HEK293 (cell line): ENCODE results near the gene MYCBPAP.

Experiments
- CTCF ChIA-PET: fragments of 350-600 bp; formaldehyde crosslinking; extraction: SDS; loops from one replicate; lab custom pipeline; 2021; ENCODE audit warnings: antibody characterized with exemption; lab: Yijun Ruan, JAX
- POLR2A ChIA-PET: fragments of 300-600 bp; formaldehyde crosslinking; extraction: SDS; loops from one replicate; lab custom pipeline; 2020; ENCODE audit warnings: antibody characterized with exemption, inconsistent platforms; lab: Yijun Ruan, JAX
- H3K27ac ChIP-seq: fragments of 200-500 bp; sonication (Bioruptor generic); 2 replicates; pipeline ENCODE4 v1.5.1; 2014; ENCODE audit warnings: low read depth, low read length, control low read depth, inconsistent platforms; ENCODE audit errors: extremely low read depth
- H3K36me3 ChIP-seq, 2 experiments: fragments of 200-500 bp in 1 of 2; sonication (Bioruptor generic) in 1 of 2; 1 replicate in 1 of 2; 2 replicates in 1 of 2; pipeline ENCODE4 v1.5.1; 2014 to 2017; ENCODE audit warnings: inconsistent platforms in 2 of 2, low read length in 2 of 2; ENCODE audit not compliant: control insufficient read depth in 2 of 2, insufficient read depth in 1 of 2
- H3K4me1 ChIP-seq: fragments of 200-500 bp; sonication (Bioruptor generic); 2 replicates; pipeline ENCODE4 v1.5.1; 2014; ENCODE audit warnings: mild to moderate bottlenecking, low read length, inconsistent platforms; ENCODE audit not compliant: control insufficient read depth, insufficient read depth
- H3K4me3 ChIP-seq: 2 replicates; pipeline ENCODE4 v1.5.1; 2011; ENCODE audit warnings: low read depth, mild to moderate bottlenecking, control low read depth, low read length, moderate library complexity
- H3K9me3 ChIP-seq: fragments of 200-500 bp; sonication (Bioruptor generic); 2 replicates; pipeline ENCODE4 v1.5.1; 2014; ENCODE audit warnings: low read depth, low read length, inconsistent platforms; ENCODE audit not compliant: control insufficient read depth, insufficient read depth
- FEZF1 ChIP-seq: fragments of 450-650 bp; formaldehyde crosslinking; IDR thresholded peaks from 2 replicates; pipeline ENCODE4 v1.5.1; 2016; ENCODE audit warnings: missing biosample characterization, missing genetic modification characterization
- HIC1 ChIP-seq: fragments of 450-650 bp; formaldehyde crosslinking; IDR thresholded peaks from 2 replicates; pipeline ENCODE4 v1.5.1; 2016; ENCODE audit warnings: missing biosample characterization, missing genetic modification characterization
- HOXA7 ChIP-seq: sonication (generic); formaldehyde crosslinking; IDR thresholded peaks from 2 replicates; pipeline ENCODE4 v1.8.1; 2022; ENCODE audit warnings: missing genetic modification reagents, borderline replicate concordance
- KLF7 ChIP-seq: fragments of 450-650 bp; formaldehyde crosslinking; IDR thresholded peaks from 2 replicates; pipeline ENCODE4 v1.5.1; 2016; ENCODE audit warnings: missing biosample characterization, missing genetic modification characterization, borderline replicate concordance
- KLF8 ChIP-seq: fragments of 450-650 bp; formaldehyde crosslinking; IDR thresholded peaks from 2 replicates; pipeline ENCODE4 v1.5.1; 2016; ENCODE audit warnings: missing biosample characterization, missing genetic modification characterization
- MEIS1 ChIP-seq: sonication (generic); formaldehyde crosslinking; IDR thresholded peaks from 2 replicates; pipeline ENCODE4 v1.8.1; 2022; ENCODE audit warnings: missing genetic modification reagents, mild to moderate bottlenecking, borderline replicate concordance
- PRDM2 ChIP-seq: fragments of 450-650 bp; formaldehyde crosslinking; IDR thresholded peaks from 2 replicates; pipeline ENCODE4 v1.5.1; 2016; ENCODE audit warnings: missing biosample characterization, missing genetic modification characterization, borderline replicate concordance
- ZBTB49 ChIP-seq: fragments of 450-650 bp; formaldehyde crosslinking; IDR thresholded peaks from 2 replicates; pipeline ENCODE4 v1.5.1; 2016; ENCODE audit warnings: missing biosample characterization, missing genetic modification characterization, low read depth
- ZNF112 ChIP-seq: fragments of 450-650 bp; formaldehyde crosslinking; IDR thresholded peaks from 2 replicates; pipeline ENCODE4 v1.5.0; 2017; ENCODE audit warnings: missing biosample characterization, missing genetic modification characterization
- ZNF121 ChIP-seq: fragments of 450-650 bp; formaldehyde crosslinking; IDR thresholded peaks from 2 replicates; pipeline ENCODE4 v1.5.1; 2016; ENCODE audit warnings: missing biosample characterization, missing genetic modification characterization
- ZNF146 ChIP-seq: fragments of 450-650 bp; formaldehyde crosslinking; IDR thresholded peaks from 2 replicates; pipeline ENCODE4 v1.5.1; 2016; ENCODE audit warnings: missing biosample characterization, missing genetic modification characterization
- ZNF18 ChIP-seq: fragments of 450-650 bp; formaldehyde crosslinking; IDR thresholded peaks from 2 replicates; pipeline ENCODE4 v1.5.1; 2016; ENCODE audit warnings: missing biosample characterization, missing genetic modification characterization
- ZNF19 ChIP-seq: fragments of 450-650 bp; formaldehyde crosslinking; IDR thresholded peaks from 2 replicates; pipeline ENCODE4; 2016; ENCODE audit warnings: missing biosample characterization, missing genetic modification characterization, low read depth
- ZNF223 ChIP-seq: fragments of 450-650 bp; formaldehyde crosslinking; IDR thresholded peaks from 2 replicates; pipeline ENCODE4 v1.5.1; 2016; ENCODE audit warnings: missing biosample characterization, missing genetic modification characterization
- ZNF26 ChIP-seq: fragments of 450-650 bp; formaldehyde crosslinking; IDR thresholded peaks from 2 replicates; pipeline ENCODE4 v1.5.1; 2016; ENCODE audit warnings: missing biosample characterization, missing genetic modification characterization
- ZNF362 ChIP-seq: fragments of 450-650 bp; formaldehyde crosslinking; IDR thresholded peaks from 2 replicates; pipeline ENCODE4 v1.5.1; 2016; ENCODE audit warnings: missing biosample characterization, missing genetic modification characterization
- ZNF366 ChIP-seq: fragments of 450-650 bp; formaldehyde crosslinking; conservative IDR thresholded peaks from 2 replicates; pipeline ENCODE4 v1.5.1; 2016; ENCODE audit warnings: missing biosample characterization, missing genetic modification characterization
- ZNF423 ChIP-seq: fragments of 450-650 bp; formaldehyde crosslinking; IDR thresholded peaks from 2 replicates; pipeline ENCODE4 v1.5.1; 2016; ENCODE audit warnings: missing biosample characterization, missing genetic modification characterization
- ZNF501 ChIP-seq: fragments of 450-650 bp; formaldehyde crosslinking; IDR thresholded peaks from 2 replicates; pipeline ENCODE4 v1.5.1; 2016; ENCODE audit warnings: missing biosample characterization, missing genetic modification characterization
- ZNF610 ChIP-seq: fragments of 450-650 bp; formaldehyde crosslinking; IDR thresholded peaks from 2 replicates; pipeline ENCODE4 v1.5.1; 2016; ENCODE audit warnings: missing biosample characterization, missing genetic modification characterization, borderline replicate concordance

MYCBPAP gene

GRCh38 chr17:50465171-50465570 lies 43.1 kb upstream of the MYCBPAP start:
- Histone ChIP-seq H3K36me3 (peaks cover 0 to 37% of the 10 kb centered on the region in 2 experiments; a peak in 1 of 3 replicates), H3K4me1 (no peaks in the 10 kb centered on the region), H3K27ac (no peak overlapping the region), H3K9me3 (no peaks in the 10 kb centered on the region), H3K4me3 (no peak overlapping the region)
- TF ChIP-seq HIC1 (tag by site-specific recombination) (0 out of 2 replicates have a peak, but pooled peaks have one; percentile 15), ZNF362 (tag by site-specific recombination) (no peak), ZNF121 (tag by site-specific recombination) (no peak), ZNF501 (tag by site-specific recombination) (no peak), MEIS1 (CRISPR knock-in tag) (no peak), ZNF19 (tag by site-specific recombination) (no peak), ZNF112 (tag by site-specific recombination) (no peak), FEZF1 (tag by site-specific recombination) (no peak), ZNF223 (tag by site-specific recombination) (no peak)
- POLR2A ChIA-PET = no interaction called here
- CTCF ChIA-PET = interaction anchor here (0.6 to 0.8 kb wide), 2 partner anchors 13 to 30 kb away, joined by 3 to 5 read pairs; partner anchors contain the start of gene RSAD1

GRCh38 chr17:50465635-50466034 lies 42.6 kb upstream of the MYCBPAP start:
- Histone ChIP-seq H3K27ac (no peak overlapping the region), H3K36me3 (peaks cover 0 to 34% of the 10 kb centered on the region in 2 experiments; a peak in 1 of 3 replicates), H3K4me3 (no peak overlapping the region), H3K4me1 (no peaks in the 10 kb centered on the region), H3K9me3 (no peaks in the 10 kb centered on the region)
- POLR2A ChIA-PET = interaction anchor here (0.9 kb wide), 1 partner anchor 84 kb away, joined by 3 read pairs; no protein-coding TSS in a partner anchor
- TF ChIP-seq ZNF146 (no peak), KLF8 (tag by site-specific recombination) (no peak), ZBTB49 (tag by site-specific recombination) (no peak), PRDM2 (tag by site-specific recombination) (no peak), ZNF18 (tag by site-specific recombination) (no peak), HOXA7 (CRISPR knock-in tag) (no peak), ZNF423 (tag by site-specific recombination) (no peak), ZNF610 (tag by site-specific recombination) (no peak), KLF7 (tag by site-specific recombination) (no peak), ZNF26 (tag by site-specific recombination) (no peak), ZNF366 (tag by site-specific recombination) (no peak)
- CTCF ChIA-PET = no interaction called here
